DOHH2 (cell line): ENCODE results near the gene SMG6.

Experiments
- H3F3A ChIP-seq: fragments of 200-600 bp; sonication (generic), shearing (Covaris generic); 2 replicates; pipeline ENCODE4 v1.6.0; 2016; ENCODE audit warnings: antibody characterized with exemption, mild to moderate bottlenecking; ENCODE audit not compliant: control insufficient read depth, insufficient read depth
- H3K27ac ChIP-seq: fragments of 200-600 bp; sonication (generic); 2 replicates; pipeline ENCODE4 v1.5.1; 2014; ENCODE audit warnings: low read depth, mild to moderate bottlenecking, low read length, moderate library complexity
- H3K27me3 ChIP-seq: fragments of 200-600 bp; sonication (generic); 2 replicates; pipeline ENCODE4 v1.6.1; 2014; ENCODE audit warnings: mild to moderate bottlenecking, low read length, mixed read lengths; ENCODE audit not compliant: control insufficient read depth
- H3K36me3 ChIP-seq: fragments of 200-600 bp; sonication (generic); 2 replicates; pipeline ENCODE4 v1.6.1; 2014; ENCODE audit warnings: mild to moderate bottlenecking, low read length, moderate library complexity, mixed read lengths; ENCODE audit not compliant: control insufficient read depth
- H3K4me1 ChIP-seq: fragments of 200-600 bp; sonication (generic); 2 replicates; pipeline ENCODE4 v1.6.1; 2014; ENCODE audit warnings: mild to moderate bottlenecking, low read length, mixed read lengths; ENCODE audit not compliant: control insufficient read depth
- H3K4me2 ChIP-seq: fragments of 200-600 bp; sonication (generic); 2 replicates; pipeline ENCODE4 v1.6.0; 2014; ENCODE audit warnings: mild to moderate bottlenecking, low read length, moderate library complexity
- H3K4me3 ChIP-seq: fragments of 200-600 bp; sonication (generic); 2 replicates; pipeline ENCODE4 v1.5.1; 2014; ENCODE audit warnings: mild to moderate bottlenecking, low read length, mixed read lengths
- H3K79me2 ChIP-seq: fragments of 200-600 bp; sonication (generic); 2 replicates; pipeline ENCODE4 v1.6.1; 2014; ENCODE audit warnings: mild to moderate bottlenecking, low read length, mixed read lengths; ENCODE audit not compliant: control insufficient read depth
- H3K9me2 ChIP-seq: fragments of 200-600 bp; sonication (generic); replicated peaks from 2 replicates; pipeline ENCODE4 v1.6.1; 2014; ENCODE audit warnings: mild to moderate bottlenecking, low read length, mixed read lengths; ENCODE audit not compliant: control insufficient read depth
- H3K9me3 ChIP-seq: fragments of 200-600 bp; sonication (generic); 2 replicates; pipeline ENCODE4 v1.6.1; 2014; ENCODE audit warnings: antibody characterized with exemption, low read length, mixed read lengths; ENCODE audit not compliant: control insufficient read depth, insufficient read depth
- H4K20me1 ChIP-seq: fragments of 200-600 bp; sonication (generic); 2 replicates; pipeline ENCODE4 v1.6.0; 2014; ENCODE audit warnings: low read depth, mild to moderate bottlenecking, antibody characterized with exemption, low read length, moderate library complexity; ENCODE audit not compliant: control insufficient read depth, insufficient read depth
- EZH2phosphoT487 ChIP-seq: fragments of 200-600 bp; sonication (generic); IDR thresholded peaks from 2 replicates; pipeline ENCODE4 v1.6.1; 2017; ENCODE audit warnings: borderline replicate concordance, mild to moderate bottlenecking, antibody characterized with exemption, low read length, moderate library complexity, mixed read lengths
- TF ChIP-seq, protein P1 (sequence below): fragments of 200-600 bp; sonication (generic); IDR thresholded peaks from one replicate; pipeline ENCODE4 v1.5.1; 2014; ENCODE audit warnings: antibody characterized with exemption, mild to moderate bottlenecking, low read depth, low read length; ENCODE audit not compliant: poor library complexity, severe bottlenecking

SMG6 gene

DNA sequence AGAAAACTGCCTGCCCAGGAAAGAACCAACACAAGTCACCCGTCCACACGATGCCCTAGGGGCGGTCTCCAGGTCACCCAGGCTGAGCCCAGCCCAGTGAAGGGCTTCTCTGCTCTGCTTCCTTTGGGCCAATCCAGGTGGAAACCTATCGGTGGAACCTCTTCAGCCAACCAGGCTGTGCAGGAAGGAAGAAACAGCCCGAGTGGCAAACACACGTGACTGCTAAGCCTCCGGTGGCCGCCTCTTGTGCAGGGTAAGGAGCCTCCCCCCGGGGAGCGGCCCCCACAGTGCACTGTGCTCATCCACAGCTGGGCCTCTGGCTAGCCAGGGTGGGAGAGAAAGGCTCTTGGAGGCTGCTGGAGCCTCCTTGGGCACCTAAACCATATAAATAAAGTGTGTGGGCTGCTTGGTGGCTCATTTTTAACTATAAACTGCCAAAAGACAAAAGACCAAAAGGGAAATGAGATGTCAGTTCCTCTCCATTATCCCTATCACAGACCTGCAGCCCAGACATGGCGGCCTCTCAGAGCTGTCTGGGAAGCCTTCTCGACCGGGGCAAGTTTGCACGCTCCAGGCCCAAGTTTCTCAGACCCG lies 280.8 kb downstream of the SMG6 start:
- H3K36me3 ChIP-seq: no peaks in the 10 kb centered on the region
- no peak overlapping the region for H3K4me3 ChIP-seq
- H3F3A ChIP-seq: no peaks in the 10 kb centered on the region
- H3K9me3 ChIP-seq: no peaks in the 10 kb centered on the region
- H3K79me2 ChIP-seq: no peaks in the 10 kb centered on the region
- TF ChIP-seq EZH2phosphoT487: no peak
- TF ChIP-seq, protein P1, sequence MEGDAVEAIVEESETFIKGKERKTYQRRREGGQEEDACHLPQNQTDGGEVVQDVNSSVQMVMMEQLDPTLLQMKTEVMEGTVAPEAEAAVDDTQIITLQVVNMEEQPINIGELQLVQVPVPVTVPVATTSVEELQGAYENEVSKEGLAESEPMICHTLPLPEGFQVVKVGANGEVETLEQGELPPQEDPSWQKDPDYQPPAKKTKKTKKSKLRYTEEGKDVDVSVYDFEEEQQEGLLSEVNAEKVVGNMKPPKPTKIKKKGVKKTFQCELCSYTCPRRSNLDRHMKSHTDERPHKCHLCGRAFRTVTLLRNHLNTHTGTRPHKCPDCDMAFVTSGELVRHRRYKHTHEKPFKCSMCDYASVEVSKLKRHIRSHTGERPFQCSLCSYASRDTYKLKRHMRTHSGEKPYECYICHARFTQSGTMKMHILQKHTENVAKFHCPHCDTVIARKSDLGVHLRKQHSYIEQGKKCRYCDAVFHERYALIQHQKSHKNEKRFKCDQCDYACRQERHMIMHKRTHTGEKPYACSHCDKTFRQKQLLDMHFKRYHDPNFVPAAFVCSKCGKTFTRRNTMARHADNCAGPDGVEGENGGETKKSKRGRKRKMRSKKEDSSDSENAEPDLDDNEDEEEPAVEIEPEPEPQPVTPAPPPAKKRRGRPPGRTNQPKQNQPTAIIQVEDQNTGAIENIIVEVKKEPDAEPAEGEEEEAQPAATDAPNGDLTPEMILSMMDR: no peak
- H3K4me1 ChIP-seq: peaks cover 10% of the 10 kb centered on the region
- H3K9me2 ChIP-seq: no peaks in the 10 kb centered on the region
- H3K27ac ChIP-seq: no peak overlapping the region
- no peak overlapping the region for H3K4me2 ChIP-seq
- H4K20me1 ChIP-seq: no peaks in the 10 kb centered on the region; the same call in 1 of the 2 replicates
- H3K27me3 ChIP-seq: peaks cover 79% of the 10 kb centered on the region

DNA sequence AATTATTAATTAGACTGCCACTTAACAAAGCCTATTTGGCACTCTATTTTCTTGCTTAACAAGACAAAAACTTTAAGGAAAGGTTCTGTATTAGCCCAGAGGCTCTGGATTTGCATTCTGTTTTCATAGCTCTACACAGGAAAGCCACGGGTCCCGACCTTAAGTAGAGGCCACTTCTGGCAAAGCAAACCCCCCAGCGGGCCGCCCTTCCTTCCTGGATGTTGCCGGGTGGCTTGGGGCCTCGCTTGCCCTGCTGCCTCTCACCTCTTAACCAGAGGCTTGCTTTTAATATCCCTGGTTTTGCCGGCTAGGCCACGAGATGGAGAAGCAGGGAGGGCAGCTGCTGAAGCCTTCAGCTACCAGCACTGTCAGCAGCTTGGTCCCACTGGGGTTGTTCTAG lies 282.9 kb downstream of the SMG6 start:
- Histone ChIP-seq H3K9me2 (no peaks in the 10 kb centered on the region), H3K4me3 (no peak overlapping the region), H3K27me3 (peaks cover 72% of the 10 kb centered on the region), H3K27ac (no peak overlapping the region), H3K9me3 (no peaks in the 10 kb centered on the region), H3K4me1 (peaks cover 14% of the 10 kb centered on the region), H3K36me3 (no peaks in the 10 kb centered on the region), H3K79me2 (no peaks in the 10 kb centered on the region), H3F3A (no peaks in the 10 kb centered on the region), H3K4me2 (no peak overlapping the region), H4K20me1 (no peaks in the 10 kb centered on the region; the same call in 1 of the 2 replicates)
- TF ChIP-seq, protein P1: no peak
- TF ChIP-seq EZH2phosphoT487: no peak

GRCh38 chr17:2019723-2020122 lies 283.9 kb downstream of the SMG6 start:
- no peak overlapping the region for H3K27ac ChIP-seq
- no peak overlapping the region for H3K4me3 ChIP-seq
- no peaks in the 10 kb centered on the region for H3F3A ChIP-seq
- no peaks in the 10 kb centered on the region for H3K36me3 ChIP-seq
- H3K27me3 ChIP-seq: peaks cover 62% of the 10 kb centered on the region
- no peak overlapping the region for H3K4me2 ChIP-seq
- no peaks in the 10 kb centered on the region for H3K9me2 ChIP-seq
- H4K20me1 ChIP-seq: no peaks in the 10 kb centered on the region; the same call in 1 of the 2 replicates
- no peaks in the 10 kb centered on the region for H3K79me2 ChIP-seq
- peaks cover 6% of the 10 kb centered on the region for H3K4me1 ChIP-seq
- H3K9me3 ChIP-seq: no peaks in the 10 kb centered on the region
- TF ChIP-seq EZH2phosphoT487: no peak
- TF ChIP-seq, protein P1: no peak
